Muscle of leg (tissue), 11 donors: ENCODE data around the gene NFE2L1. TPM values are rescaled to one million over a fixed set of nuclear protein-coding genes. Genes with fewer than 3 reads are reported as not detected.
A peak's percentile ranks its signal among the peaks of the same experiment; 100 is the strongest.
"Not testable (repeated sequence)": the region's sequence is repeated elsewhere in the genome, so short reads cannot be mapped to it uniquely, and the experiment has no call there.

ENCODE experiments used
- DNase-seq: peaks from one replicate; pipeline ENCODE4 v3.0.0; 2013
- H3K27ac ChIP-seq: one replicate; pipeline ENCODE4 v1.5.1; 2013; ENCODE audit warnings: mild to moderate bottlenecking, low read length, control low read depth
- H3K27me3 ChIP-seq: one replicate; pipeline ENCODE4 v1.6.1; 2013; ENCODE audit warnings: low read length; ENCODE audit not compliant: control insufficient read depth, insufficient read depth
- H3K36me3 ChIP-seq: one replicate; pipeline ENCODE4 v1.6.1; 2013; ENCODE audit warnings: low read length; ENCODE audit not compliant: control insufficient read depth, insufficient read depth
- H3K4me1 ChIP-seq: one replicate; pipeline ENCODE4 v1.6.1; 2013; ENCODE audit warnings: low read length; ENCODE audit not compliant: control insufficient read depth, insufficient read depth
- H3K4me3 ChIP-seq: one replicate; pipeline ENCODE4 v1.5.1; 2013; ENCODE audit warnings: low read length, control low read depth
- H3K9me3 ChIP-seq: replicated peaks from 2 replicates; pipeline ENCODE4 v1.6.1; 2013; ENCODE audit warnings: low read depth, low read length; ENCODE audit not compliant: control insufficient read depth
- WGBS: methylation state at CpG from one replicate; pipeline ENCODE4 v1.1.5; 2013; ENCODE audit warnings: missing lambda C conversion rate; ENCODE audit not compliant: insufficient coverage; 5-methylcytosine and 5-hydroxymethylcytosine counted together
- polyA plus RNA-seq, 8 donors: library from polyadenylated mRNA; unstranded; fragments of 120-200 nt; gene quantifications; one replicate each; pipeline versions ENCODE4 v1.2.1 to v1.2.3, GENCODE V29; 2013; ENCODE audit warnings: inconsistent platforms in 1 of 8, low replicate concordance in 1 of 8; ENCODE audit not compliant: insufficient read length in 8 of 8, insufficient read depth in 1 of 8
- total RNA-seq: library from RNA; stranded (reverse); fragments of 120-200 nt; gene quantifications from one replicate; pipeline ENCODE4 v1.2.4, GENCODE V29; 2013

The NFE2L1 gene
- total and polyA plus RNA-seq, 9 donors = 68.7 to 326 (median 251) TPM

- H3K4me1 ChIP-seq = peaks cover 3% of the 10 kb centered on the region
- no CpG with 5 or more reads among the region's 3 CpGs for WGBS
Observed at GRCh38 chr17:48064638-48065037, 16.5 kb downstream of the NFE2L1 start.

DNA sequence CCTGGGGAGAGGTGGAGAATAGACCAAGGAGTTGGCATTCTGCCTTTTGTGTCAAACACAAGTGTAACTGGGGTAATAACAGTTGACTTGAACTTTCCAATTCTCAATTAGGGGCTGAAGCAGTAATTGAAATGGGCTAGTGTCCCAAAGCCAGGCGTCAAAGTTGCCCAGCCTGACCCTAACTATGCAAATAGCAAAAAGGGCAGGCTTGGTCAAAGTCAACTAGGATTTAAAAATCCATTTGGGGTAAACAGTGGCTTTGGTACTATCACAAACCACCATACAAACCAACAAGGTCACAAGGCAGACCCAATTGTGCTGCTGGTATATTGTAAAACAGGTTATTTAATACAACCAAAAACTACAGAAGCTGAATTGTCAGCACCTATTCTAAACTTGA is 18.0 kb downstream of the NFE2L1 start:
- Histone ChIP-seq H3K4me1 (peaks cover 3% of the 10 kb centered on the region), H3K27me3 (no peaks in the 10 kb centered on the region), H3K4me3 (no peak overlapping the region), H3K36me3 (peaks cover 62% of the 10 kb centered on the region), H3K9me3 (no peaks in the 10 kb centered on the region), H3K27ac (no peak overlapping the region)
- DNase-seq = no peak
- WGBS = no CpG with 5 or more reads among the region's 1 CpG

More at GRCh38 chr17:48064638-48065037, 16.5 kb downstream of the NFE2L1 start:
- peak; percentile 35 for DNase-seq
- H3K27ac ChIP-seq = peak overlapping the region; percentile 62
- H3K27me3 ChIP-seq = no peaks in the 10 kb centered on the region
- H3K9me3 ChIP-seq = no peaks in the 10 kb centered on the region
- peaks cover 65% of the 10 kb centered on the region for H3K36me3 ChIP-seq
- no peak overlapping the region for H3K4me3 ChIP-seq

DNA sequence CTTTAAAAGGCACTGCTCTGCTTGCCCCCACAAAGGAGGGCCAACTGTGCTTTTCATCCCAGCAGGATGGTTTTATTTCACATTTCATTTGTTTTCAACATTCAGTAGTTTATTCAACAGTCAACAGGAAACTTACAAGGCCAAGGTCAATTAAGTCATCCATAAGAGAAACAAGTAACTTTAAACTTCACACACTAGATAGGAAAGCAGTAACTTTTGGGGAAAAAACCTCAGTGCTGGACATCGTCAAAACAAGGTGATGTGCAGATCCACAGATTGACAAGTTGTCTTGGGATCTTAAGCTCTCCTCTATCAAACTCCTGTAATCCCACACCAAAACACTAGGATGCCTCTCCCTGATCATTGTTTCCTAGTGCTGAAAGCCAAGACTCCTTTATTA is 18.5 kb downstream of the NFE2L1 start:
- H3K9me3 ChIP-seq = no peaks in the 10 kb centered on the region
- H3K27ac ChIP-seq = no peak overlapping the region
- peaks cover 3% of the 10 kb centered on the region for H3K4me1 ChIP-seq
- peaks cover 62% of the 10 kb centered on the region for H3K36me3 ChIP-seq
- DNase-seq = no peak
- H3K4me3 ChIP-seq = no peak overlapping the region
- no peaks in the 10 kb centered on the region for H3K27me3 ChIP-seq
- 86% methylated on average over 1 of the region's 1 CpG for WGBS

DNA sequence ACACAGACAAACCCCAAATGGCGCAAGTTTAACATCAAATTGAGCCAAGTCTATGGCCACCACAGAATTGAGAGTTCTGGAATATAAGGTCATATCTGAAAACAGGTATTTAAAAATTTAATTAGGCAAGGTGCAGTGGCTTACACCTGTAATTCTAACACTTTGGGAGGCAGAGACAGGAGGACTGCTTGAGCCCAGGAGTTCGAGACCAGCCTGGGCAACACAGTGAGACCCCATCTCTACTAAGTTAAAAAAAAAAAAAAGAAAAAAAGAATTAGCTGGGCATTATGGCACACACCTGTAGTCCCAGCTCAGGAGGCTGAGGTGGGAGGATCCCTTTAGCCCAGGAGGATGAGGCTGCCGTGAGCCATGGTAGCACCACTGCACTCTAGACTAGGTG is 19.1 kb downstream of the NFE2L1 start:
- WGBS = no CpG with 5 or more reads among the region's 3 CpGs
- H3K27ac ChIP-seq = no peak overlapping the region
- H3K4me3 ChIP-seq = no peak overlapping the region
- DNase-seq = no peak
- no peaks in the 10 kb centered on the region for H3K9me3 ChIP-seq
- H3K36me3 ChIP-seq = peaks cover 60% of the 10 kb centered on the region
- peaks cover 3% of the 10 kb centered on the region for H3K4me1 ChIP-seq
- H3K27me3 ChIP-seq = no peaks in the 10 kb centered on the region

DNA sequence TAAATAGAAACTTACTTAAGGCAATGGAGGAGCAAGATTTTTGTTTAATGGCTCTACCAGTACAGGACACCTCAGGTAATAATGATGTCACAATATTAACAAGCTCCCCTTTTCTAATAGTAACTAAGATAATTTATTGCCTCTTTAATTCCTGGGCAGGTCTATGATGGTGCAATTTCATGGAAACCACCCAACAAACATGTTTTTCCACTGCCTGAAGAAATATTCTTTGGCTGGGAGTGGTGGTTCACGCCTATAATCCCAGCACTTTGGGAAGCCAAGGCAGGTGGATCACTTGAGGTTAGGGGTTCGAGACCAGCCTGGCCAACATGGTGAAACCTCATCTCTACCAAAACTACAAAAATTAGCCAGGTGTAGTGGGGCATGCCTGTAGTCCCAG is 19.6 kb downstream of the NFE2L1 start:
- peaks cover 60% of the 10 kb centered on the region for H3K36me3 ChIP-seq
- not testable (repeated sequence) for H3K9me3 ChIP-seq, DNase-seq, H3K27me3 ChIP-seq, H3K27ac ChIP-seq, H3K4me3 ChIP-seq, H3K4me1 ChIP-seq
- no CpG with 5 or more reads among the region's 2 CpGs for WGBS

DNA sequence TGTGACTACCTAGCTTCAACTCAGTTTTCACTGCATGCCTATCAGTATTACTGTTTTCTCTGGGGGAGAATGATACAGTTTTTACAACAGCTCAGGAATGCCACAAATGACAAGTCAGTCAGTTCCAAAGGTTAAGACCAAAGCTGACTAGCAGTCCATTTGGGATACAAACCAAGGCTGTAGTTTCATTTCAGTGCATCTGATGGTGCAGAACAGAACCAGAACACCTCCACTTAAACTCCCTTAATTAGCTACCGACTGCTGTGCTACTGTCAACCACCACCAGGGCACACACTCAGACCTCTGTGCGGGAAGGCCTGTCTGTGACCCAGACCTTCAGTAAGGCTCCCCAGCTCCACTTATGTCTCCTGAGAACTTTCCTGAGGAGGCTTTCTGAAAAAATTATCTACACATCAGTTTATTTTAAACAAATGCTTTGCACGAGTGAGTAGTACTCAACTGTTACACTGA is 20.4 kb downstream of the NFE2L1 start:
- Histone ChIP-seq H3K36me3 (peaks cover 67% of the 10 kb centered on the region), H3K9me3 (no peaks in the 10 kb centered on the region), H3K4me3 (no peak overlapping the region), H3K27ac (no peak overlapping the region), H3K4me1 (peaks cover 3% of the 10 kb centered on the region), H3K27me3 (no peaks in the 10 kb centered on the region)
- no peak for DNase-seq
- 86% methylated on average over 3 of the region's 3 CpGs for WGBS

DNA sequence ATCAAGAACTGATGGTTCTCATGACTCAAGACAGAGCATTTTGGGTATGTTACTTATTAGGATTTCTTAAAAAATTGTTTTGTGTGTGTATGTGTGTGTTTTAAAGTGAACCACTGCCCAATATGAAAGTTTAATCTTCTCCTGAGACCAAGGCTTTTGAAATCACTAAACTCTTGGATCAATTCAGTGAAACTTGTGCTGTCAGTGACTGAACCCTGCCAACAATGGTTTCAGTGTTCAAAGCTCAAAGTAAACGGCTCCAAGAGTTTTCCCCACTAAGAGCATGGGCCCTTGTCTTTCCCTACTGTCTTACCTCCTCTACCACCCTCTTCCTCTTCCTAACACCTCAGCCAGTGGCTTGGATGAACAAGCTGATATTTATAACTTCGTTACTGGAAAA is 22.0 kb downstream of the NFE2L1 start:
- DNase-seq = peak; percentile 19
- H3K4me1 ChIP-seq = no peaks in the 10 kb centered on the region
- no CpG with 5 or more reads among the region's 2 CpGs for WGBS
- no peak overlapping the region for H3K4me3 ChIP-seq
- peaks cover 67% of the 10 kb centered on the region for H3K36me3 ChIP-seq
- H3K9me3 ChIP-seq = no peaks in the 10 kb centered on the region
- no peaks in the 10 kb centered on the region for H3K27me3 ChIP-seq
- no peak overlapping the region for H3K27ac ChIP-seq

GRCh38 chr17:48071654-48072053 is 23.5 kb downstream of the NFE2L1 start:
- Histone ChIP-seq H3K4me1 (no peaks in the 10 kb centered on the region), H3K36me3 (peaks cover 66% of the 10 kb centered on the region), H3K4me3 (no peak overlapping the region), H3K27ac (no peak overlapping the region), H3K9me3 (no peaks in the 10 kb centered on the region), H3K27me3 (no peaks in the 10 kb centered on the region)
- DNase-seq = no peak
- WGBS = no CpG with 5 or more reads among the region's 2 CpGs

DNA sequence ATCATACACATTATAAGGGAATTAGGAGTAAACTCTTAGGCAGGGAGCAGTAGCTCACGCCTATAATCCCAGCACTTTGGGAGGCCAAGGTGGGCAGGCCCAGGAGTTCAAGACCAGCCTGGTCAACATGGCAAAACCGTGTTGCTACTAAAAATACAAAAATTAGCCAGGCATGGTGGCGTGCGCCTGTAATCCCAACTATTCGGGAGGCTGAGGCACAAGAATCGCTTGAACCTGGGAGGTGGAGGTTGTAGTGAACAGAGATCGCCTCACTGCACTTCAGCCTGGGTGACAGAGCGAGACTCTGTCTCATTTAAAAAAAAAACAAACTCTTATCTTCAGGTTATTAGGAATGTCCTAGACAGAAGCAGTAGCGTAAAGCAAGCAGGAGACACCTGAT is 24.7 kb downstream of the NFE2L1 start:
- not testable (repeated sequence) for H3K9me3 ChIP-seq, DNase-seq, H3K4me3 ChIP-seq, H3K27me3 ChIP-seq, H3K27ac ChIP-seq, H3K4me1 ChIP-seq
- H3K36me3 ChIP-seq = peaks cover 64% of the 10 kb centered on the region
- 100% methylated on average over 5 of the region's 9 CpGs for WGBS

- not testable (repeated sequence) for DNase-seq, H3K9me3 ChIP-seq, H3K4me3 ChIP-seq, H3K4me1 ChIP-seq, H3K27me3 ChIP-seq
- Histone ChIP-seq H3K27ac (peak overlapping the region; percentile 6), H3K36me3 (peaks cover 61% of the 10 kb centered on the region)
- 85% methylated on average over 4 of the region's 5 CpGs for WGBS
Observed at GRCh38 chr17:48073566-48074094, 25.5 kb downstream of the NFE2L1 start.
